C4-2B (cell line): Measurements from ENCODE around the gene CEACAM18.

Experiments used
- ZFX ChIP-seq: fragments of 450-650 bp; IDR thresholded peaks from 2 replicates; pipeline ENCODE4 v1.6.1; 2017
- TF ChIP-seq, protein P1 (sequence below): fragments of 450-650 bp; conservative IDR thresholded peaks from 2 replicates; pipeline ENCODE4 v1.5.1; 2017; ENCODE audit warnings: mild to moderate bottlenecking

DNA sequence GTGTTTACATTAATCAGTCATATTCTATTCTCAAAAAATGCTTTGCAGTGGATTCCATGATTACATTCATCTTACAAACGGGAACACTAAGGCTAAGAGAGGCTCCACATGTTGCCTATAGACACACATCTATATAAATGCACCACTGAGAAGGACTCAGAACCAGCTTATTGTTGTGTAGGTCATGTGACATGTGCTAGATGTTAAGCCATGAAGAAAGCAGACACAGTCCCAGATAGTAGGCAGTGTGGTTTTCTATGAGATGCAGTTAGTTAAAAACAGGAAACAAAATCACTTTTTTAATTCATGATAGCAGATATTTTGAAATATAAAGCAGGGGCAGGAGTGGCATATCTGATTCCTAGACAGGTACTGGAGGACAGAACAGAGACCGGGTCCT is 42.4 kb downstream of the CEACAM18 start:
- TF ChIP-seq, protein P1, sequence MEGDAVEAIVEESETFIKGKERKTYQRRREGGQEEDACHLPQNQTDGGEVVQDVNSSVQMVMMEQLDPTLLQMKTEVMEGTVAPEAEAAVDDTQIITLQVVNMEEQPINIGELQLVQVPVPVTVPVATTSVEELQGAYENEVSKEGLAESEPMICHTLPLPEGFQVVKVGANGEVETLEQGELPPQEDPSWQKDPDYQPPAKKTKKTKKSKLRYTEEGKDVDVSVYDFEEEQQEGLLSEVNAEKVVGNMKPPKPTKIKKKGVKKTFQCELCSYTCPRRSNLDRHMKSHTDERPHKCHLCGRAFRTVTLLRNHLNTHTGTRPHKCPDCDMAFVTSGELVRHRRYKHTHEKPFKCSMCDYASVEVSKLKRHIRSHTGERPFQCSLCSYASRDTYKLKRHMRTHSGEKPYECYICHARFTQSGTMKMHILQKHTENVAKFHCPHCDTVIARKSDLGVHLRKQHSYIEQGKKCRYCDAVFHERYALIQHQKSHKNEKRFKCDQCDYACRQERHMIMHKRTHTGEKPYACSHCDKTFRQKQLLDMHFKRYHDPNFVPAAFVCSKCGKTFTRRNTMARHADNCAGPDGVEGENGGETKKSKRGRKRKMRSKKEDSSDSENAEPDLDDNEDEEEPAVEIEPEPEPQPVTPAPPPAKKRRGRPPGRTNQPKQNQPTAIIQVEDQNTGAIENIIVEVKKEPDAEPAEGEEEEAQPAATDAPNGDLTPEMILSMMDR, result no peak
- no peak for TF ChIP-seq ZFX
